ENCODE measurements around the gene GAPDH. TPM values are rescaled to one million over a fixed set of nuclear protein-coding genes. Genes with fewer than 3 reads are reported as not detected.

The GAPDH gene
- total RNA-seq, 2 donors from 2014 or later: 4,687 to 5,410 TPM

DNA sequence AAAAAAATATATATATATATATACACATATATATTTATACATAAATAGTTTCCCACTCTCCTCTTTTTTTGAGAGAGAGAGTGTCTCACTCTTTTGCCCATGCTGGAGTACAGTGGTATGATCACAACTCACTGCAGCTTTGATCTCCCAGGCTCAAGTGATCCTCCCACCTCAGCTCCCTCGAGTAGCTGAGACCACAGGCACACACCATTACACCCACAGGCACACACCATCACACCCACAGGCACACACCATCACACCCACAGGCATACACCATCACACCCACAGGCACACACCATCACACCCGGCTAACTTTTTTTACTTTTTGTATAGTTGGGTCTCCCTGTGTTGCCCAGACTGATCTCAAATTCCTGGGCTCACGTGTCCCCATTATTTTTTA is 14.1 kb upstream of the GAPDH start:
- no peaks in the 10 kb centered on the region for H3K27me3 Mint-ChIP-seq

DNA sequence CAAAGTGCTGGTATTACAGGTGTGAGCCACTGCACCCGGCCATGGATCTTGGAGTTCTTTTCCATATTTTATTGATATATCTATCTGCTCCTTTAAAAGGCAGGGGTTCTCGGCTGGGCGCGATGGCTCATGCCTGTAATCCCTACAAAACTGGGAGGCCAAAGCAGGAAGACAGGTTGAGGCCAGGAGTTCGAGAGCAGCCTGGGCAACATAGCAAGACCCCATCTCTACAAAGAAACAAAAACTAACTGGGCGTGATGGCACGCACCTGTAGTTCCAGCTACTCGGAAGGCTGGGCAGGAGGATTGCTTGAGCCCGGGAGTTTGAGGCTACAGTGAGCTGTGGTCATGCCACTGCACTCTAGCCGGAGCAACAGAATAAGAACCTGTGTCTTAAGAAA is 12.1 kb upstream of the GAPDH start:
- Mint-ChIP-seq H3K4me1 (ENCODE audit: low read depth in 2 of 2) (peaks cover 6 to 7% of the 10 kb centered on the region in 2 donors), H3K36me3 (peaks cover 40% of the 10 kb centered on the region), H3K27ac (no peak overlapping the region)

More for the DNA sequence above, 14.1 kb upstream of the GAPDH start:
- DNase-seq (ENCODE audit: low spot score) (no peak), ATAC-seq (peak; percentile 77 to 85)
- Mint-ChIP-seq H3K27ac (no peak overlapping the region), H3K4me3 (no peak overlapping the region), H3K4me1 (ENCODE audit: low read depth in 2 of 2) (peaks cover 5 to 6% of the 10 kb centered on the region in 2 donors), H3K36me3 (peaks cover 41% of the 10 kb centered on the region), H3K9me3 (no peaks in the 10 kb centered on the region)

DNA sequence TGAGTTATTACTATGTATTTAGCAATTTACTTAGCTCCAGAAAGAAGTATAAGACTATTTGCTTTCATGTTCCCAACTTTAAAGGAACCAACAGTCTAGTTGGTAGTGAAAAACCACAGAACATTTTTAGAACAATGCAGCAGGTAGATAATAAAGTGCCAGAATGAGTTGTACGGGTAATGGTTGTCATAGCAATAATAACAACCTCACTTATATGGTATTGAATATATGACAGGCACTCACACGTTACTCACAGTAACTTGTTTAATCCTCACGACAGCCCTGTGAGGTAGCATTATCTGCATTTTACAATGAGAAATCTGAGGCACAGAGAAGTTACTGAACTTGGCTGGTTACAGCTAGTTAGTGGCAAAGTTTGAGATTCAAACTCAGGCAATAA is 10.6 kb upstream of the GAPDH start:
- Mint-ChIP-seq H3K9me3 (no peaks in the 10 kb centered on the region), H3K36me3 (peaks cover 46% of the 10 kb centered on the region), H3K27me3 (no peaks in the 10 kb centered on the region), H3K4me3 (no peak overlapping the region), H3K27ac (no peak overlapping the region), H3K4me1 (ENCODE audit: low read depth in 2 of 2) (peaks cover 6 to 7% of the 10 kb centered on the region in 2 donors)
- DNase-seq (ENCODE audit: low spot score) (no peak), ATAC-seq (no peak)

More for the DNA sequence above, 12.1 kb upstream of the GAPDH start:
- no peak overlapping the region for H3K4me3 Mint-ChIP-seq
- ATAC-seq (no peak), DNase-seq (ENCODE audit: low spot score) (no peak)
- H3K27me3 Mint-ChIP-seq: no peaks in the 10 kb centered on the region
- H3K9me3 Mint-ChIP-seq: no peaks in the 10 kb centered on the region

DNA sequence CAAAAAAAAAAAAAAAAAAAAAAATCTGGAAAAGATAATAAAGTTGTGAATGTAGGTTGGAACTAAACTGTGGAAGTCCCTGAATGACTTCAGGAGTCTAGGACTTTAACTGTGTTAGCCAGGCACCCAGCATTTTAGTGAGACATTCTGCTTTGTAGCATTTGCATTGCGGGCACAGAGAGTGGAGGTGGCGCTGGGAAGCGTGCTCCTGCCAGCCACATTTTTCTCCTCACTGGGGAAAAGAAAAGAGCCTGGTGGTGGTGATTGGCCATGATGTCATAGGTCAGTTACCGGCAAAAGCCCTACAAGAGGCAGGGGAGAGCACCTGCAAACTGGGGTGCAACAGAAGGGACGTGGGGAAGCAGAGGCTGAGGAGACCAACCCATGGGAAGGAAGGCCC is 9.7 kb upstream of the GAPDH start:
- ATAC-seq (no peak), DNase-seq (ENCODE audit: low spot score) (no peak)
- Mint-ChIP-seq H3K27ac (no peak overlapping the region), H3K4me1 (ENCODE audit: low read depth in 2 of 2) (peaks cover 6 to 7% of the 10 kb centered on the region in 2 donors), H3K4me3 (no peak overlapping the region), H3K27me3 (no peaks in the 10 kb centered on the region), H3K36me3 (peaks cover 47% of the 10 kb centered on the region), H3K9me3 (no peaks in the 10 kb centered on the region)

DNA sequence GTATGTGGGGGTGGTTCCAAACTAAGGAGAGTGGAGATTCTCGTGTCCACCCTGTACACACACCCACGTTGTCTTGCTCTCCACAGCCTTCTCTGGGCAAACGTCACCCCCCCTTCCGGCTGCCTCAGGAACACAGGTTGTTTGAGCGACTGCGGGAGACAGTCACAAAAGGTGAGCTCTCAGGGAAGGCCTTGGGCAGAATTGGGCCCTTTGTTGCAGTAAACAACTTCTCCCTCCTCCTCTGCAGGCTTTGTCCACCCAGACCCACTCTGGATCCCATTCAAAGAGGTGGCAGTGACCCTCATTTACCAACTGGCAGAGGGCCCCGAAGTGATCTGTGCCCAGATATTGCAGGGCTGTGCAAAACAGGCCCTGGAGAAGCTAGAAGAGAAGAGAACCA is 8.1 kb upstream of the GAPDH start:
- Mint-ChIP-seq H3K36me3 (peaks cover 53% of the 10 kb centered on the region), H3K9me3 (no peaks in the 10 kb centered on the region), H3K27ac (no peak overlapping the region), H3K4me1 (ENCODE audit: low read depth in 2 of 2) (peaks cover 7 to 9% of the 10 kb centered on the region in 2 donors), H3K27me3 (no peaks in the 10 kb centered on the region), H3K4me3 (no peak overlapping the region)
- no peak for ATAC-seq
- DNase-seq (ENCODE audit: low spot score): no peak

DNA sequence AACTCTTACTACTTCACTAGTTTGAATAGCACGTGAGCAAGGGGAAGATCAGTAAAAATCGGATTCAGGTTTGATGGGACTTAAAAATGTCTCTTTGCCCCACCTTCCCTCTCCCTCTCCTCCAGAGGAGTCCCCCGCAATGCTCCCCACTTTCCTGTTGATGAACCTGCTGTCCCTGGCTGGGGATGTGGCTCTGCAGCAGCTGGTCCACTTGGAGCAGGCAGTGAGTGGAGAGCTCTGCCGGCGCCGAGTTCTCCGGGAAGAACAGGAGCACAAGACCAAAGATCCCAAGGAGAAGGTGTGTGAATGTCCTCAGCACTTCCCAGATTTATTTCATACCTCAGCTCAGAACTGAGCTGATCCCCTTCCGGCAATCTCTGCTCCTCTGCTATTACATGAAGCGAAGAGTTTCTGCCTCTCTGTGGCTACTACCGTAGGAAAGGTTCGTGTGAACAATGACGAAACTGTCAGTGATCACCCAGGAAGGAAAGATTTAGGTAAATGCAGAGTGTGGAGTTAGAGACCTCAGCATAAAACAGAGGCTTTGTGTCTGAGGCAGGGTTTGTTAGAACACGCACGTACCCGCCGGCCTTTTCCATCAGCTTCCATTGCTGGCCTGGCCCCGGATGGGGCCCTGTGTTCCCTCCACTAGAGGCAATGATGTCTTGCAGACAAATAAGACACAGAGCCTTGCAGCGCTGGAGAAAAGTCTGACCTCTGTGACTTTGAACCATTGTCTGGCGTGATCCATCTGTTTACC is 7.4 kb upstream of the GAPDH start:
- peaks cover 48% of the 10 kb centered on the region for H3K36me3 Mint-ChIP-seq
- no peaks in the 10 kb centered on the region for H3K9me3 Mint-ChIP-seq
- no peak overlapping the region for H3K4me3 Mint-ChIP-seq
- no peaks in the 10 kb centered on the region for H3K27me3 Mint-ChIP-seq
- DNase-seq (ENCODE audit: low spot score) (no peak), ATAC-seq (no peak)
- H3K27ac Mint-ChIP-seq: no peak overlapping the region
- H3K4me1 Mint-ChIP-seq (ENCODE audit: low read depth in 2 of 2): peaks cover 9 to 12% of the 10 kb centered on the region in 2 donors

DNA sequence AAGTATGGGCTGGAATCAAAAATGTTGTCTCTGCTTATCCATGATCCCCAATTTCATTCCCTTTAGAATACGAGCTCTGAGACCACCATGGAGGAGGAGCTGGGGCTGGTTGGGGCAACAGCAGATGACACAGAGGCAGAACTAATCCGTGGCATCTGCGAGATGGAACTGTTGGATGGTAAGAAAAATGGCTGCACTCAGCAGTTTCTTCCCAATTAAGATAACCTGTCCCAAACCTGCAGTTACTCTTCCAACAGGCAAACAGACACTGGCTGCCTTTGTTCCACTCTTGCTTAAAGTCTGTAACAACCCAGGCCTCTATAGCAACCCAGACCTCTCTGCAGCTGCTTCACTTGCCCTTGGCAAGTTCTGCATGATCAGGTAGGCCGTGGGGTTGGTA is 6.6 kb upstream of the GAPDH start:
- peaks cover 43% of the 10 kb centered on the region for H3K36me3 Mint-ChIP-seq
- DNase-seq (ENCODE audit: low spot score): no peak
- peaks cover 16 to 20% of the 10 kb centered on the region in 2 donors for H3K4me1 Mint-ChIP-seq (ENCODE audit: low read depth in 2 of 2)
- no peaks in the 10 kb centered on the region for H3K9me3 Mint-ChIP-seq
- no peak for ATAC-seq
- H3K4me3 Mint-ChIP-seq: no peak overlapping the region
- no peak overlapping the region for H3K27ac Mint-ChIP-seq
- H3K27me3 Mint-ChIP-seq: no peaks in the 10 kb centered on the region

DNA sequence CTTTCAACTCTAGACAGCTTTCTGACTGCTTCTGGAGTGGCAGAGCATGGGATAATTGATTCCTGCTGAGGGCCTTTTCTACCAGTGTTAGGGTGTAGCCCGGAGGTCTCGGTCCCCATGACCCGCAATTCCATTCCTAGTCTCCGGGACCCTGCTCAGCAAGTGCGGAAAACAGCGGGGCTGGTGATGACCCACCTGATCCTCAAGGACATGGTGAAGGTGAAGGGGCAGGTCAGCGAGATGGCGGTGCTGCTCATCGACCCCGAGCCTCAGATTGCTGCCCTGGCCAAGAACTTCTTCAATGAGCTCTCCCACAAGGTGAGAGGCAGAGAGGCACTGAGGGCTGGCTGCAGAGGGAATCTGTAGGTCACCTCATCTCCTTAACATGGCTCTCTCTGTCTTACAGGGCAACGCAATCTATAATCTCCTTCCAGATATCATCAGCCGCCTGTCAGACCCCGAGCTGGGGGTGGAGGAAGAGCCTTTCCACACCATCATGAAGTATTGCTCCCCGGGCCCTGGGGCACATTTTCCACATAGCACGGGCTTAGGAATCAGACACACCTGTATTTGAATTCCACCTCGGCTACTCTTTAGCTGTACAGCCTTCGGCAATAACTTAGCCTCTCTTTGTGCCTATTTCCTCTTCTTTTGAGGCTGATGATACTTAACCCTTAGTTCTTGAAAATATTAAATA is 5.6 kb upstream of the GAPDH start:
- Mint-ChIP-seq H3K9me3 (no peaks in the 10 kb centered on the region), H3K4me3 (no peak overlapping the region), H3K4me1 (ENCODE audit: low read depth in 2 of 2) (peaks cover 21 to 27% of the 10 kb centered on the region in 2 donors), H3K27ac (no peak overlapping the region), H3K36me3 (peaks cover 34% of the 10 kb centered on the region), H3K27me3 (no peaks in the 10 kb centered on the region)
- DNase-seq (ENCODE audit: low spot score) (no peak), ATAC-seq (no peak)

DNA sequence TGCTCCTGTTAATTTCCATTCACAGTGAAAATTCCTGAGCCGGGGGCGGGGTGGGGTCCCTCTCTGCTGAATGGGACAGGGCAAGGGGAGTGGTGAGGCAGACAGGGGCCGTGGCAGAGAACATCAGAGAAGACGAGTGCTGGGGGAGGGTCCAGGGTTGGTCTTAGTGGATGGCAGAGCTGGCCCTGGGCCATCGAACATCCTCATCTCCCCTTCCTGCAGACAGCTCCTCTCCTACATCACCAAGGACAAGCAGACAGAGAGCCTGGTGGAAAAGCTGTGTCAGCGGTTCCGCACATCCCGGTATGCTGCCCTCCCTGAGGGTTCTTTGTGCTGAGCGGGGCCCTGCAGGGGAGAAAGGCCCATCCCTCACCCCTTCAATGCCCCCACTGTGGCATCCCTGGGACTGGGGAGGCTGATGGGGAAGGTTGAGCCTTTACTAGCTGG is 5.0 kb upstream of the GAPDH start:
- ATAC-seq: no peak
- peaks cover 25 to 32% of the 10 kb centered on the region in 2 donors for H3K4me1 Mint-ChIP-seq (ENCODE audit: low read depth in 2 of 2)
- peaks cover 27% of the 10 kb centered on the region for H3K36me3 Mint-ChIP-seq
- no peaks in the 10 kb centered on the region for H3K9me3 Mint-ChIP-seq
- no peak for DNase-seq (ENCODE audit: low spot score)
- no peak overlapping the region for H3K4me3 Mint-ChIP-seq
- H3K27ac Mint-ChIP-seq: no peak overlapping the region
- H3K27me3 Mint-ChIP-seq: no peaks in the 10 kb centered on the region

DNA sequence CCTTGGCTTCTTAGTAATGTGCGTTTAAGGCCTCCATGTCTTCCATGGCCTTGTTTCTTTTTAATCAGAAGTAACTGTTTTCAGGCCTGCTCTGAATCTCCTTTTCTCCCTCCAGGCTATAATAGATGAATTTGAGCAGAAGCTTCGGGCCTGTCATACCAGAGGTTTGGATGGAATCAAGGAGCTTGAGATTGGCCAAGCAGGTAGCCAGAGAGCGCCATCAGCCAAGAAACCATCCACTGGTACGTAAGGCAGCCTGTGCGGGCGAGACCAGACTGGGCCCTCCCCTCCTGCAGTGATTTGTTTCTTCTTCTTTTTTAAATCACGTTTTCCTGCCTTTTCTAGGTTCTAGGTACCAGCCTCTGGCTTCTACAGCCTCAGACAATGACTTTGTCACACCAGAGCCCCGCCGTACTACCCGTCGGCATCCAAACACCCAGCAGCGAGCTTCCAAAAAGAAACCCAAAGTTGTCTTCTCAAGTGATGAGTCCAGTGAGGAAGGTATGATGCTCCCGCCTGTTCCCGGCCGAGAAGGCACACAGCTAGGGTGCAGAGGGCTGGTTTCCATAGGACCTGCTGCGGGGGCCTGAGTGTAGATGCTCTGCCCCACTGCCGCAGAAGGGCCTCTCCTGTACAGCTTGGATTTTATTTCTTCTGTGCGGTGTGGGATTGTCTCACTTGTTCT is 3.6 kb upstream of the GAPDH start:
- ATAC-seq (no peak), DNase-seq (ENCODE audit: low spot score) (no peak)
- Mint-ChIP-seq H3K4me3 (no peak overlapping the region), H3K27ac (peak overlapping the region; percentile 99 to 100), H3K9me3 (no peaks in the 10 kb centered on the region), H3K36me3 (peaks cover 27% of the 10 kb centered on the region), H3K4me1 (ENCODE audit: low read depth in 2 of 2) (peaks cover 27 to 39% of the 10 kb centered on the region in 2 donors), H3K27me3 (no peaks in the 10 kb centered on the region)

DNA sequence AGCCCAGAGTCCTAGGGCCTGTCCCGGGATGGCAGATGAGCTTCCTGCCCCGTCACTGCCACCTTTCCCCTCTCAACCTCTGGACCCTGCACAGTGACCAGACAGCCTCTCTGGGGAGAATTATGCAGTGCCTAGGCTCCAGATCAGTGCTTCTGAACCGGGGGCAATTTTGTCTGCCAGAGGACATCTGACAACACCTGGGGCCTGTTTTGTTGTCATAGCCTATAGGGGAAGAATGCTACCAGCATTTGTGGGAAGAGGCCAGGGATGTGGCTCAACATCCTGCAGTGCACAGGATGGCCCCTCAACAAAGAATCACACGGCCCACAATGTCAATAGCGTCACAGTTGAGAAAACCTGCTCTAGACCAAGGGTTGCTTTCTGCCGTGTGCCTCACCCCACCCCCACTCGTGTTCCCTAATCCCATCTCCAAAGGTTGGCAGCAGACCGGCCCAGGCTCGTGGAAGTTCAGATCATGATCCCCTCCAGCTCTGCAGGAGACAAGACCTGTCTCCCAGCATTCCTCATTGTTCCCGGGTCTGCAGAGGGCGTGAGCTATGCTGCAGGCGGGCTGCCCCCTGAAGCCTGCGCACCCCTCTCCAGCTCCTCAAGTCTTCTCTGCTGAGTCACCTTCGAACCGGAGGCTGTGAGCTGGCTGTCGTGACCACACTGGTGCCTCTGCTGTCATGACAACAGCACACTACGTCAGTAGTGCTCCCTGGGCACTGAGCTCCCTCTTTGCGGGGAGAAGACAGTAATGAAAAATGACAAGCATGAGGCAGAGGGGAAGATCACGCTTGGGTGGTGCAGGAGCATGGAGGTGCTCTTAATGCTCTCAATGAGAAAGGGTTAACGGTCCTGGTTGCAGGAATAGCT is 2.0 kb upstream of the GAPDH start:
- H3K27me3 Mint-ChIP-seq: no peaks in the 10 kb centered on the region
- peaks cover 34 to 46% of the 10 kb centered on the region in 2 donors for H3K4me1 Mint-ChIP-seq (ENCODE audit: low read depth in 2 of 2)
- no peaks in the 10 kb centered on the region for H3K9me3 Mint-ChIP-seq
- peak; percentile 67 to 68 for ATAC-seq
- DNase-seq (ENCODE audit: low spot score): peak; percentile 90
- peak overlapping the region; percentile 97 for H3K4me3 Mint-ChIP-seq
- H3K36me3 Mint-ChIP-seq: peaks cover 28% of the 10 kb centered on the region
- peak overlapping the region; percentile 99 to 100 for H3K27ac Mint-ChIP-seq

DNA sequence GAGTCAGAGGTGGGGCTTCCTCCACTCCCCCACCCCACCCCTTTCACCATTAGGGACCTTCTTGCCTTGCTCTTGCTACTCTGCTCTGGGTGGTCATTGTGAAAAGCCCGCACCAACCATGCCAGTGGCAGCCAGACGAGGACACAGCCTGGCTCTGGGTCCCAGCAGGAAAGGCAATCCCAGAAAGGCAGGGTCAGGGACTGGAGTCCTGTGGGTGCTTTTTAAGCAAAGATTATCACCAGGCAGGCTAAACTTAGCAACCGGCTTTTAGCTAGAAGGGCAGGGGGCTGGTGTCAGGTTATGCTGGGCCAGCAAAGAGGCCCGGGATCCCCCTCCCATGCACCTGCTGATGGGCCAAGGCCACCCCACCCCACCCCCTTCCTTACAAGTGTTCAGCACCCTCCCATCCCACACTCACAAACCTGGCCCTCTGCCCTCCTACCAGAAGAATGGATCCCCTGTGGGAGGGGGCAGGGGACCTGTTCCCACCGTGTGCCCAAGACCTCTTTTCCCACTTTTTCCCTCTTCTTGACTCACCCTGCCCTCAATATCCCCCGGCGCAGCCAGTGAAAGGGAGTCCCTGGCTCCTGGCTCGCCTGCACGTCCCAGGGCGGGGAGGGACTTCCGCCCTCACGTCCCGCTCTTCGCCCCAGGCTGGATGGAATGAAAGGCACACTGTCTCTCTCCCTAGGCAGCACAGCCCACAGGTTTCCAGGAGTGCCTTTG is 1.2 kb upstream of the GAPDH start:
- Mint-ChIP-seq H3K27ac (peak overlapping the region; percentile 99 to 100), H3K4me3 (peak overlapping the region; percentile 97), H3K36me3 (peaks cover 30% of the 10 kb centered on the region), H3K27me3 (no peaks in the 10 kb centered on the region), H3K9me3 (no peaks in the 10 kb centered on the region), H3K4me1 (ENCODE audit: low read depth in 2 of 2) (peaks cover 39 to 51% of the 10 kb centered on the region in 2 donors)
- ATAC-seq (no peak), DNase-seq (ENCODE audit: low spot score) (peak; percentile 77)

DNA sequence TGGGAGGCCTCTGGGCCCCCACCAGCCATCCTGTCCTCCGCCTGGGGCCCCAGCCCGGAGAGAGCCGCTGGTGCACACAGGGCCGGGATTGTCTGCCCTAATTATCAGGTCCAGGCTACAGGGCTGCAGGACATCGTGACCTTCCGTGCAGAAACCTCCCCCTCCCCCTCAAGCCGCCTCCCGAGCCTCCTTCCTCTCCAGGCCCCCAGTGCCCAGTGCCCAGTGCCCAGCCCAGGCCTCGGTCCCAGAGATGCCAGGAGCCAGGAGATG is 729 bp upstream of the GAPDH start:
- Mint-ChIP-seq H3K4me1 (ENCODE audit: low read depth in 2 of 2) (peaks cover 40 to 53% of the 10 kb centered on the region in 2 donors), H3K27me3 (no peaks in the 10 kb centered on the region), H3K27ac (peak overlapping the region; percentile 99 to 100), H3K4me3 (peak overlapping the region; percentile 97), H3K9me3 (no peaks in the 10 kb centered on the region), H3K36me3 (peaks cover 28% of the 10 kb centered on the region)
- ATAC-seq: no peak
- DNase-seq (ENCODE audit: low spot score): no peak

All from natural killer cell treated with Interleukin-12 subunit alpha and Interleukin-12 subunit beta and Interleukin-15 and Interleukin-18, amount 100 ng/mL, for 72 hours (primary cell).